GM12874 (cell line): ENCODE data around the gene NTF3.

Experiments used
- CTCF ChIP-seq: IDR thresholded peaks from 2 replicates; pipeline ENCODE4 v1.5.1; 2011; ENCODE audit warnings: low read depth, mild to moderate bottlenecking, control low read depth, low read length, moderate library complexity; ENCODE audit not compliant: insufficient read depth

NTF3 gene

DNA sequence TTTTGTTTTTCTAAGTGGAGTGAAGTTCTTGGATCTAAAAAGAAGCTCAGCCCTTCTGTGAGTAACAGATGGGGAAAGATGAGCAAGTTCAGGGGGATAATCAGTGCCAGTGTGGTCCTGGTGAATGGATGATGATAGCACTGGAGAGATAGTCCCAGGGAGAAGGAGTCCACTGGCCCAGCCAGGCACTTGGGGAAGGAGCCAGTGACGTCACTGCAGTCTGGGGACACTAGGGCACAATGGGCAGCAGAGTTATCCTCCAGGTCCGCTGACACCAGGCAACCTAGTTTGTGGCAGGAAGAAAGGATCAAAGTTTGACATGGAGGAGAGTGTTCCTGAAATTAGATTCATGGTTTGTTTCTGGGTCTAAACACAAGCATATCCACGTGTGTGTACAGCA, 101.5 kb downstream of the NTF3 start:
- TF ChIP-seq CTCF: no peak

- TF ChIP-seq CTCF: no peak
Observed at GRCh38 chr12:5534426-5535199, 102.7 kb downstream of the NTF3 start.

- TF ChIP-seq CTCF: no peak
Observed at GRCh38 chr12:5535541-5535940, 103.6 kb downstream of the NTF3 start.

DNA sequence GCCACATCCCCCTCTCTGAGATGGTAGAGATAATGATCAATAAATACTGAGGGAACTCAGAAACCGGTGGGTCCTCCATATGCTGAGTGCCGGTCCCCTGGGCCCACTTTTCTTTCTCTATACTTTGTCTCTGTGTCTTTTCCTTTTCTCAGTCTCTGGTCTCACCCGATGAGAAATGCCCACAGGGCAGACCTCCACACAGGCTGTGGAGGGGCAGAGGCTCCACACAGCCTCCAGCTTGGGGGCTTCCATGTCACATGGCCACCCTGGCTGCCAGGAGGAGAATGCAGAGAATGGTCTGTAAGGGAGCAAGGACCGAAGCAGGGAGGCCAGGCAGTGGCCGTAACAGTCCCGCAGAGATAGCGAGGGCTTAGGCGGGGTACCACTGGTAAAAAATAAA, 105.9 kb downstream of the NTF3 start:
- TF ChIP-seq CTCF: no peak
